SK-N-SH (cell line): Measurements from ENCODE around the gene DVL2. TPM values are rescaled to one million over a fixed set of nuclear protein-coding genes. Genes with fewer than 3 reads are reported as not detected.
A peak's percentile ranks its signal among the peaks of the same experiment; 100 is the strongest.

ENCODE experiments used
- CTCF ChIA-PET: fragments of 300-600, 350-600 bp; formaldehyde crosslinking; extraction: SDS; loops from one replicate; lab custom pipeline; 2021; lab: Yijun Ruan, JAX
- POLR2A ChIA-PET: fragments of 350-600 bp; sonication (Branson Sonifier 250); formaldehyde crosslinking; extraction: SDS; loops from one replicate; lab custom pipeline; 2020; ENCODE audit warnings: antibody characterized with exemption, inconsistent platforms; lab: Yijun Ruan, JAX
- DNase-seq: peaks from one replicate; pipeline ENCODE4 v3.0.0; 2012
- H2AFZ ChIP-seq: fragments of 200-600 bp; sonication (generic); 2 replicates; pipeline ENCODE4 v1.8.1; 2016; ENCODE audit warnings: antibody characterized with exemption, mild to moderate bottlenecking, low read depth
- H3F3A ChIP-seq: fragments of 200-600 bp; sonication (generic); replicated peaks from 2 replicates; pipeline ENCODE3; 2016; ENCODE audit warnings: antibody characterized with exemption, mild to moderate bottlenecking; ENCODE audit not compliant: insufficient read depth
- H3K27ac ChIP-seq, 2 experiments: fragments of 200-500 bp in 1 of 2; fragments of 200-600 bp in 1 of 2; sonication (Bioruptor generic) in 1 of 2; sonication (generic), shearing (Covaris generic) in 1 of 2; 2 replicates each; pipeline versions ENCODE4 v1.5.1 to v1.6.1; 2014 to 2016; ENCODE audit warnings: low read depth in 2 of 2, inconsistent platforms in 1 of 2, low read length in 1 of 2, mild to moderate bottlenecking in 1 of 2, mixed read lengths in 1 of 2
- H3K27me3 ChIP-seq: fragments of 200-600 bp; sonication (generic), shearing (Covaris generic); 2 replicates; pipeline ENCODE4 v1.6.1; 2016; ENCODE audit warnings: mixed run types; ENCODE audit not compliant: insufficient read depth
- H3K36me3 ChIP-seq, 2 experiments: fragments of 200-500 bp in 1 of 2; fragments of 200-600 bp in 1 of 2; sonication (Bioruptor generic) in 1 of 2; sonication (generic) in 1 of 2; replicated peaks in 1 of 2; 2 replicates each; pipeline versions ENCODE3 to v1.5.1; 2014 to 2016; ENCODE audit warnings: low read length in 1 of 2, mild to moderate bottlenecking in 1 of 2; ENCODE audit not compliant: insufficient read depth in 2 of 2, control insufficient read depth in 1 of 2
- H3K4me1 ChIP-seq, 2 experiments: fragments of 200-500 bp in 1 of 2; fragments of 200-600 bp in 1 of 2; sonication (Bioruptor generic) in 1 of 2; sonication (generic), shearing (Covaris generic) in 1 of 2; 2 replicates each; pipeline versions ENCODE4 v1.5.1 to v1.6.1; 2014 to 2016; ENCODE audit warnings: low read depth in 1 of 2, low read length in 1 of 2, mixed run types in 1 of 2; ENCODE audit not compliant: insufficient read depth in 2 of 2, control insufficient read depth in 1 of 2
- H3K4me2 ChIP-seq: fragments of 200-600 bp; sonication (generic), shearing (Covaris generic); 2 replicates; pipeline ENCODE4 v1.6.1; 2017; ENCODE audit warnings: mixed run types
- H3K4me3 ChIP-seq, 2 experiments: fragments of 200-500 bp in 1 of 2; fragments of 200-600 bp in 1 of 2; sonication (Bioruptor generic) in 1 of 2; sonication (generic), shearing (Covaris generic) in 1 of 2; 2 replicates each; pipeline versions ENCODE4 v1.5.1 to v1.8.1; 2014 to 2016; ENCODE audit warnings: low read depth in 2 of 2, inconsistent platforms in 1 of 2, low read length in 1 of 2, mild to moderate bottlenecking in 1 of 2, mixed read lengths in 1 of 2, moderate library complexity in 1 of 2
- H3K79me2 ChIP-seq: fragments of 200-600 bp; sonication (generic); 2 replicates; pipeline ENCODE4 v1.8.1; 2017; ENCODE audit warnings: mild to moderate bottlenecking; ENCODE audit not compliant: insufficient read depth
- H3K9ac ChIP-seq: fragments of 200-600 bp; sonication (generic); 2 replicates; pipeline ENCODE4 v1.6.1; 2017; ENCODE audit warnings: mixed run types
- H3K9me2 ChIP-seq: fragments of 200-600 bp; sonication (generic); 2 replicates; pipeline ENCODE4 v1.6.1; 2017; ENCODE audit warnings: mixed run types
- H3K9me3 ChIP-seq: fragments of 200-600 bp; sonication (generic); 2 replicates; pipeline ENCODE4 v1.6.1; 2017; ENCODE audit warnings: mixed run types, mild to moderate bottlenecking, moderate library complexity
- H4K20me1 ChIP-seq: fragments of 200-600 bp; sonication (generic); 2 replicates; pipeline ENCODE4 v1.6.1; 2017; ENCODE audit warnings: mild to moderate bottlenecking, mixed run types; ENCODE audit not compliant: insufficient read depth
- ELF1 ChIP-seq: IDR thresholded peaks from 2 replicates; pipeline ENCODE4 v1.4.0; 2012
- FOSL2 ChIP-seq: IDR thresholded peaks from 2 replicates; pipeline ENCODE4 v1.4.0; 2012; ENCODE audit warnings: low read depth, mild to moderate bottlenecking, moderate library complexity, borderline replicate concordance
- GATA2 ChIP-seq: sonication (generic); formaldehyde crosslinking; IDR thresholded peaks from 2 replicates; pipeline ENCODE4 v1.5.0; 2020; ENCODE audit warnings: mild to moderate bottlenecking, missing genetic modification reagents
- IRF3 ChIP-seq: fragments of 150-350 bp; IDR thresholded peaks from 2 replicates; pipeline ENCODE4 v1.6.1; 2016; ENCODE audit warnings: mild to moderate bottlenecking, low read depth, low read length
- JUND ChIP-seq: IDR thresholded peaks from 2 replicates; pipeline ENCODE4 v1.4.0; 2012
- MEF2A ChIP-seq: IDR thresholded peaks from 2 replicates; pipeline ENCODE4 v1.4.0; 2012; ENCODE audit warnings: low read depth, borderline replicate concordance
- NRF1 ChIP-seq: IDR thresholded peaks from 2 replicates; pipeline ENCODE4 v1.6.1; 2012; ENCODE audit warnings: low read depth, mild to moderate bottlenecking, low read length
- PBX3 ChIP-seq: IDR thresholded peaks from 2 replicates; pipeline ENCODE4; 2012
- POLR2AphosphoS5 ChIP-seq: IDR thresholded peaks from 2 replicates; pipeline ENCODE4 v1.6.1; 2012; ENCODE audit warnings: low read depth, low read length
- RAD21 ChIP-seq: IDR thresholded peaks from 2 replicates; pipeline ENCODE4 v1.6.1; 2012; ENCODE audit warnings: mild to moderate bottlenecking, low read length
- REST ChIP-seq: IDR thresholded peaks from 2 replicates; pipeline ENCODE4 v1.6.1; 2012; ENCODE audit warnings: mild to moderate bottlenecking, low read depth, low read length, moderate library complexity
- RFX5 ChIP-seq: IDR thresholded peaks from 2 replicates; pipeline ENCODE4 v1.6.1; 2012; ENCODE audit warnings: mild to moderate bottlenecking, improper control_type of control experiment, low read length
- SMC3 ChIP-seq: IDR thresholded peaks from 2 replicates; pipeline ENCODE4 v1.6.1; 2012; ENCODE audit warnings: low read depth, low read length, improper control_type of control experiment
- TAF1 ChIP-seq: IDR thresholded peaks from 2 replicates; pipeline ENCODE4 v1.6.1; 2012; ENCODE audit warnings: low read depth, mild to moderate bottlenecking, low read length, moderate library complexity, borderline replicate concordance
- TCF12 ChIP-seq: IDR thresholded peaks from 2 replicates; pipeline ENCODE4 v1.4.0; 2012
- USF2 ChIP-seq: fragments of 150-350 bp; IDR thresholded peaks from 2 replicates; pipeline ENCODE4 v1.6.1; 2017; ENCODE audit warnings: antibody characterized with exemption, low read length, low read depth, borderline replicate concordance
- ZBTB33 ChIP-seq: IDR thresholded peaks from 2 replicates; pipeline ENCODE4 v1.4.0; 2012; ENCODE audit warnings: low read depth, borderline replicate concordance
- WGBS: methylation state at CpG from one replicate; pipeline ENCODE4 v1.1.6; 2017; ENCODE audit warnings: low lambda C conversion rate; 5-methylcytosine and 5-hydroxymethylcytosine counted together
- polyA plus RNA-seq, 3 experiments: library from polyadenylated mRNA; depleted of rRNA; stranded (reverse); fragments of >200 nt; gene quantifications; 2 replicates each; pipeline ENCODE4 v1.2.3, GENCODE V29; 2012

Gene DVL2
- polyA plus RNA-seq, 1 of the 3 experiments (the other 2 are of a cell fraction), result 8.3 TPM

GRCh38 chr17:7178973-7179316 is 55.4 kb downstream of the DVL2 start:
- H3K79me2 ChIP-seq, result no peaks in the 10 kb centered on the region
- DNase-seq, result no peak
- H3K9ac ChIP-seq, result no peak overlapping the region
- no peaks in the 10 kb centered on the region for H3K9me3 ChIP-seq
- ChIA-PET POLR2A (interaction anchor here (0.6 kb wide), 1 partner anchor 18 kb away, joined by 3 read pairs; no protein-coding TSS in a partner anchor), CTCF (interaction anchor here (1.0 to 12.9 kb wide), 6 partner anchors 24 to 130 kb away, joined by 4 to 217 read pairs (median 14); partner anchors contain the start of gene SLC16A11)
- H4K20me1 ChIP-seq, result no peaks in the 10 kb centered on the region
- no peaks in the 10 kb centered on the region for H3K36me3 ChIP-seq
- no peak overlapping the region for H3K27ac ChIP-seq
- H3K4me3 ChIP-seq, result no peak overlapping the region
- H2AFZ ChIP-seq, result no peak overlapping the region
- H3K4me1 ChIP-seq, result peaks cover 0 to 11% of the 10 kb centered on the region in 2 experiments; a peak in 1 of 4 replicates
- no peaks in the 10 kb centered on the region for H3K9me2 ChIP-seq
- H3K27me3 ChIP-seq, result no peaks in the 10 kb centered on the region
- WGBS, result 94% methylated on average over 11 of the region's 11 CpGs
- no peak overlapping the region for H3K4me2 ChIP-seq
- TF ChIP-seq TCF12, result no peak
- TF ChIP-seq NRF1, result no peak
- no peak for TF ChIP-seq REST
- TF ChIP-seq MEF2A, result no peak
- TF ChIP-seq IRF3, result no peak
- TF ChIP-seq ELF1, result no peak
- TF ChIP-seq JUND, result no peak
- peaks cover 3% of the 10 kb centered on the region for H3F3A ChIP-seq

GRCh38 chr17:7177954-7178477 is 56.3 kb downstream of the DVL2 start:
- Histone ChIP-seq H3K4me3 (peak overlapping the region; percentile 38 to 56), H3K4me1 (peaks cover 0 to 8% of the 10 kb centered on the region in 2 experiments; a peak in 1 of 4 replicates), H2AFZ (peak overlapping the region; percentile 68; the same call in 1 of the 2 replicates), H3K79me2 (no peaks in the 10 kb centered on the region), H4K20me1 (no peaks in the 10 kb centered on the region), H3K36me3 (no peaks in the 10 kb centered on the region), H3K27ac (no peak overlapping the region), H3K9ac (peak overlapping the region; percentile 35; the same call in 1 of the 2 replicates), H3F3A (peaks cover 3% of the 10 kb centered on the region), H3K9me2 (no peaks in the 10 kb centered on the region), H3K9me3 (no peaks in the 10 kb centered on the region), H3K27me3 (no peaks in the 10 kb centered on the region), H3K4me2 (peak overlapping the region; percentile 93)
- WGBS, result 25% methylated on average over 16 of the region's 18 CpGs
- CTCF ChIA-PET, result interaction anchor here (0.6 to 12.9 kb wide), 39 partner anchors 8 to 174 kb away, joined by 3 to 217 read pairs (median 7); partner anchors contain the start of genes ASGR2, CLEC10A, SLC16A11 and SLC2A4
- POLR2A ChIA-PET, result interaction anchor here (1.2 to 1.5 kb wide), 3 partner anchors 10 to 20 kb away, joined by 3 to 5 read pairs (median 4); no protein-coding TSS in a partner anchor
- DNase-seq, result peak; percentile 70
- TF ChIP-seq POLR2AphosphoS5, result no peak
- no peak for TF ChIP-seq FOSL2
- TF ChIP-seq IRF3, result no peak
- TF ChIP-seq USF2, result no peak
- TF ChIP-seq GATA2 (CRISPR knock-in tag), result no peak
- TF ChIP-seq ZBTB33, result no peak
- no peak for TF ChIP-seq RAD21
- no peak for TF ChIP-seq SMC3
- TF ChIP-seq PBX3, result no peak
- TF ChIP-seq RFX5, result no peak
- no peak for TF ChIP-seq TAF1
- no peak for TF ChIP-seq ELF1
